ENCODE measurements around the gene TENM3.

Gene TENM3

DNA sequence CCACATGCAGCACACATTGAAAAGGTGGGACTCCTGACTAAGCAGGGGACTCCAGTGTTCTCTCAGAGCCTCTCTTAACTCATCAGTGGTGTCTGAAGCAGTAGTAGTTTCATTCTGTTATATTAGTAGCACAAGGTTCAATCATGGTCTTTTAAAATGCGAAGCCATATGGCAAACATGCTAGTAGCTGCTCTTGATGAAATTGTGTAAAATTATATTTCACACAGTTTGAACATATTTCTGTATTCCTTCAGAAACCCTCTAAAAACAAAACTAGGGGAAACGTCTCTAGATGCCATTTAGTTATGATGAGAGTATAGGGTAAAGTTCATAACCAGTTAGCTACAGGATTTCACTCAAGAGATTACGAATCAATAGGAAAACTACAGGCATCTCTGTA lies 497.1 kb downstream of the TENM3 start:
- H3K4me2 ChIP-seq (ENCODE audit: low read length): no peak overlapping the region
- no peaks in the 10 kb centered on the region for H3K9me3 ChIP-seq (ENCODE audit: low read length)
- no peaks in the 10 kb centered on the region for H4K20me1 ChIP-seq (ENCODE audit: insufficient read depth, low read length)
- no peak overlapping the region for H3K4me3 ChIP-seq (ENCODE audit: low read depth, low read length, poor library complexity, severe bottlenecking)
- no peaks in the 10 kb centered on the region for H3K9me2 ChIP-seq (ENCODE audit: low read depth, low read length)
- no peaks in the 10 kb centered on the region for H3K4me1 ChIP-seq (ENCODE audit: insufficient read depth, low read length, severe bottlenecking)
- TF ChIP-seq, protein P1, sequence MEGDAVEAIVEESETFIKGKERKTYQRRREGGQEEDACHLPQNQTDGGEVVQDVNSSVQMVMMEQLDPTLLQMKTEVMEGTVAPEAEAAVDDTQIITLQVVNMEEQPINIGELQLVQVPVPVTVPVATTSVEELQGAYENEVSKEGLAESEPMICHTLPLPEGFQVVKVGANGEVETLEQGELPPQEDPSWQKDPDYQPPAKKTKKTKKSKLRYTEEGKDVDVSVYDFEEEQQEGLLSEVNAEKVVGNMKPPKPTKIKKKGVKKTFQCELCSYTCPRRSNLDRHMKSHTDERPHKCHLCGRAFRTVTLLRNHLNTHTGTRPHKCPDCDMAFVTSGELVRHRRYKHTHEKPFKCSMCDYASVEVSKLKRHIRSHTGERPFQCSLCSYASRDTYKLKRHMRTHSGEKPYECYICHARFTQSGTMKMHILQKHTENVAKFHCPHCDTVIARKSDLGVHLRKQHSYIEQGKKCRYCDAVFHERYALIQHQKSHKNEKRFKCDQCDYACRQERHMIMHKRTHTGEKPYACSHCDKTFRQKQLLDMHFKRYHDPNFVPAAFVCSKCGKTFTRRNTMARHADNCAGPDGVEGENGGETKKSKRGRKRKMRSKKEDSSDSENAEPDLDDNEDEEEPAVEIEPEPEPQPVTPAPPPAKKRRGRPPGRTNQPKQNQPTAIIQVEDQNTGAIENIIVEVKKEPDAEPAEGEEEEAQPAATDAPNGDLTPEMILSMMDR (IDR thresholded peaks at IDR 0.05; ENCODE audit: low read length): no peak
- TF ChIP-seq EZH2 (IDR thresholded peaks at IDR 0.05; ENCODE audit: borderline replicate concordance, low read length): no peak
- H3K36me3 ChIP-seq (ENCODE audit: insufficient read depth, low read length): no peaks in the 10 kb centered on the region
- H3K79me2 ChIP-seq (ENCODE audit: insufficient read depth, low read length): no peaks in the 10 kb centered on the region
- no peak overlapping the region for H3K27ac ChIP-seq (ENCODE audit: low read depth, low read length, poor library complexity, severe bottlenecking)
- no peak overlapping the region for H3K9ac ChIP-seq (ENCODE audit: low read length)
- H3K27me3 ChIP-seq (ENCODE audit: insufficient read depth, low read length): no peaks in the 10 kb centered on the region
- no peaks in the 10 kb centered on the region for H3F3A ChIP-seq (ENCODE audit: insufficient read depth, low read length)
- no peak overlapping the region for H2AFZ ChIP-seq (ENCODE audit: low read length)

DNA sequence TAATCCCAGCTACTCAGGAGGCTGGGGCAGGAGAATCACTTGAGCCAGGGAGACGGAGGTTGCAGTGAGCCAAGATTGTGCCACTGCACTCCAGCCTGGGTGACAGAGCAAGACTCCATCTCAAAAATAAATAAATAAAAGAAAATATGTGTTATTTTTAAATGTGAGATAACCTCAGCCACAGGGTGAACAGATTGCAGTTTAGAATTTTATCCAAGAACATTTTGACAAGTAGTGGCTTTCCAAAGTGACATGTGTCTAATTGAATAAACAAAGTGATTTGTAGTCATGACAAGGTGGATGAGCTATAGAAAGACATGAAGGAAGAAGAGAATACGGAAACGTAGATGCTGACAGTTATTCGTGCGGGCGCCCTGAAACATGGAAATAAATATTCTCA lies 497.9 kb downstream of the TENM3 start:
- Histone ChIP-seq H3K4me3 (ENCODE audit: low read depth, low read length, poor library complexity, severe bottlenecking) (no peak overlapping the region), H3K4me2 (ENCODE audit: low read length) (no peak overlapping the region), H3K4me1 (ENCODE audit: insufficient read depth, low read length, severe bottlenecking) (no peaks in the 10 kb centered on the region), H3K9ac (ENCODE audit: low read length) (no peak overlapping the region), H3K27me3 (ENCODE audit: insufficient read depth, low read length) (no peaks in the 10 kb centered on the region; the same call in 1 of the 2 replicates), H3K79me2 (ENCODE audit: insufficient read depth, low read length) (no peaks in the 10 kb centered on the region), H2AFZ (ENCODE audit: low read length) (no peak overlapping the region), H3F3A (ENCODE audit: insufficient read depth, low read length) (no peaks in the 10 kb centered on the region), H3K36me3 (ENCODE audit: insufficient read depth, low read length) (no peaks in the 10 kb centered on the region), H3K9me2 (ENCODE audit: low read depth, low read length) (no peaks in the 10 kb centered on the region), H3K9me3 (ENCODE audit: low read length) (no peaks in the 10 kb centered on the region), H3K27ac (ENCODE audit: low read depth, low read length, poor library complexity, severe bottlenecking) (no peak overlapping the region), H4K20me1 (ENCODE audit: insufficient read depth, low read length) (no peaks in the 10 kb centered on the region)
- TF ChIP-seq, protein P1 (IDR thresholded peaks at IDR 0.05; ENCODE audit: low read length): no peak
- no peak for TF ChIP-seq EZH2 (IDR thresholded peaks at IDR 0.05; ENCODE audit: borderline replicate concordance, low read length)

DNA sequence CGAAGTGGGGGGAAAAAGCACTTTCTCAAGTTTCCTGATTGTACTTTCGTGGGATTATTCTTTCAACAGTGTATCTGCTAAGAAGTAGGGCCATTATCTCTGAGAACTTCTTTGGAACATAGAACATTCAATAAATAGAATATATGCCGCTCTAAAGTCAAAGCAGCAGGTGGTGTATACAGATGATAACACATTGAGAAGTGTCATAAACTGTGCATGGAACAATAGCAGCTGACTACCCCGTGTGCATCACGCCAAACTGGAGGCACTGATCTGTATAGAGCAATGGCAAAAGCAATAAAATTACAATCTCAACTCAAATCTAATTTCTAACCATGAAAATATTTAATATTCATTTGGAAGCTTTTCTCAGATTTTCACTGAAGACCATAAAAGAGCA lies 498.7 kb downstream of the TENM3 start:
- Histone ChIP-seq H3K27me3 (ENCODE audit: insufficient read depth, low read length) (no peaks in the 10 kb centered on the region; the same call in 1 of the 2 replicates), H3K4me1 (ENCODE audit: insufficient read depth, low read length, severe bottlenecking) (no peaks in the 10 kb centered on the region), H4K20me1 (ENCODE audit: insufficient read depth, low read length) (no peaks in the 10 kb centered on the region), H3K4me2 (ENCODE audit: low read length) (no peak overlapping the region), H3F3A (ENCODE audit: insufficient read depth, low read length) (no peaks in the 10 kb centered on the region), H3K36me3 (ENCODE audit: insufficient read depth, low read length) (no peaks in the 10 kb centered on the region), H3K9me3 (ENCODE audit: low read length) (no peaks in the 10 kb centered on the region), H3K9me2 (ENCODE audit: low read depth, low read length) (no peaks in the 10 kb centered on the region), H3K79me2 (ENCODE audit: insufficient read depth, low read length) (no peaks in the 10 kb centered on the region), H3K4me3 (ENCODE audit: low read depth, low read length, poor library complexity, severe bottlenecking) (no peak overlapping the region), H3K27ac (ENCODE audit: low read depth, low read length, poor library complexity, severe bottlenecking) (no peak overlapping the region), H3K9ac (ENCODE audit: low read length) (no peak overlapping the region), H2AFZ (ENCODE audit: low read length) (no peak overlapping the region)
- TF ChIP-seq EZH2 (IDR thresholded peaks at IDR 0.05; ENCODE audit: borderline replicate concordance, low read length): no peak
- TF ChIP-seq, protein P1 (IDR thresholded peaks at IDR 0.05; ENCODE audit: low read length): no peak
